ENCODE data around the gene LIAS.
"Not testable (repeated sequence)": the region's sequence is repeated elsewhere in the genome, so short reads cannot be mapped to it uniquely, and the experiment has no call there.

The LIAS gene

GRCh38 chr4:39458505-39459300 is at the start of gene LIAS, which contains the start of gene RPL9:
LIAS (plus strand) TSS chr4:39459056; CDS start chr4:39459118, 62 bp downstream.
RPL9 (minus strand) TSS chr4:39458922; CDS start chr4:39458439, 483 bp downstream.
- DNase-seq = peak; percentile 84

GRCh38 chr4:39410415-39410814 is 48.4 kb upstream of the LIAS start:
- DNase-seq = no peak

GRCh38 chr4:39411561-39411960 is 47.3 kb upstream of the LIAS start:
- not testable (repeated sequence) for DNase-seq

GRCh38 chr4:39415678-39416283 is 43.1 kb upstream of the LIAS start:
- DNase-seq = no peak

GRCh38 chr4:39422247-39422646 is 36.6 kb upstream of the LIAS start:
- DNase-seq = no peak

GRCh38 chr4:39425297-39425696 is 33.6 kb upstream of the LIAS start:
- DNase-seq = not testable (repeated sequence)

GRCh38 chr4:39426728-39427127 is 32.1 kb upstream of the LIAS start:
- no peak for DNase-seq

- no peak for DNase-seq
These were observed 31.2 kb upstream of the LIAS start for GRCh38 chr4:39427520-39428114.

GRCh38 chr4:39429476-39430334 is 29.2 kb upstream of the LIAS start:
- DNase-seq = no peak

- DNase-seq = no peak
These were observed 24.9 kb upstream of the LIAS start for GRCh38 chr4:39433878-39434492.

GRCh38 chr4:39435659-39436563 is 22.9 kb upstream of the LIAS start:
- no peak for DNase-seq

GRCh38 chr4:39441593-39441992 is 17.3 kb upstream of the LIAS start:
- DNase-seq = no peak

- DNase-seq = no peak
These were observed 15.9 kb upstream of the LIAS start for GRCh38 chr4:39442998-39443397.

GRCh38 chr4:39446483-39446841 is 12.4 kb upstream of the LIAS start:
- no peak for DNase-seq

GRCh38 chr4:39446842-39447573 is 11.8 kb upstream of the LIAS start:
- DNase-seq = no peak

- DNase-seq = no peak
These were observed 8.2 kb upstream of the LIAS start for GRCh38 chr4:39450618-39451017.

GRCh38 chr4:39451423-39452023 is 7.3 kb upstream of the LIAS start:
- DNase-seq = no peak

- no peak for DNase-seq
These were observed 6.5 kb upstream of the LIAS start for GRCh38 chr4:39452153-39452859.

GRCh38 chr4:39452860-39453587 is 5.8 kb upstream of the LIAS start:
- DNase-seq = no peak
